ENCODE data around the gene TOP1. TPM values are rescaled to one million over a fixed set of nuclear protein-coding genes. Genes with fewer than 3 reads are reported as not detected.
"Not testable (repeated sequence)": the region's sequence is repeated elsewhere in the genome, so short reads cannot be mapped to it uniquely, and the experiment has no call there.

The TOP1 gene
- total RNA-seq, 3 donors from 2014 or later = 117 to 131 (median 121) TPM

GRCh38 chr20:41095110-41095969 is 66.7 kb downstream of the TOP1 start:
- Mint-ChIP-seq H3K27me3 (ENCODE audit: low read depth) (no peaks in the 10 kb centered on the region), H3K4me3 (no peak overlapping the region), H3K9me3 (no peaks in the 10 kb centered on the region), H3K36me3 (ENCODE audit: insufficient read depth) (peaks cover 45% of the 10 kb centered on the region), H3K4me1 (ENCODE audit: low read depth) (peaks cover 6% of the 10 kb centered on the region)
- peak; percentile 50 for DNase-seq
- ATAC-seq = peak in 1 of 2 donors; percentile 61

- no peak for ATAC-seq
- no peak overlapping the region for H3K4me3 Mint-ChIP-seq
- H3K27me3 Mint-ChIP-seq (ENCODE audit: low read depth) = no peaks in the 10 kb centered on the region
- peaks cover 51% of the 10 kb centered on the region for H3K36me3 Mint-ChIP-seq (ENCODE audit: insufficient read depth)
- DNase-seq = no peak
- H3K9me3 Mint-ChIP-seq = no peaks in the 10 kb centered on the region
- peaks cover 6% of the 10 kb centered on the region for H3K4me1 Mint-ChIP-seq (ENCODE audit: low read depth)
These were observed 70.2 kb downstream of the TOP1 start for GRCh38 chr20:41098703-41099250.

- no peaks in the 10 kb centered on the region for H3K9me3 Mint-ChIP-seq
- H3K4me1 Mint-ChIP-seq (ENCODE audit: low read depth) = peaks cover 4% of the 10 kb centered on the region
- no peak overlapping the region for H3K4me3 Mint-ChIP-seq
- H3K27me3 Mint-ChIP-seq (ENCODE audit: low read depth) = no peaks in the 10 kb centered on the region
- H3K36me3 Mint-ChIP-seq (ENCODE audit: insufficient read depth) = peaks cover 59% of the 10 kb centered on the region
- ATAC-seq (no peak), DNase-seq (no peak)
These were observed 71.4 kb downstream of the TOP1 start for GRCh38 chr20:41100001-41100480.

GRCh38 chr20:41101660-41102059 is 73.0 kb downstream of the TOP1 start:
- Mint-ChIP-seq H3K27me3 (ENCODE audit: low read depth) (no peaks in the 10 kb centered on the region), H3K9me3 (no peaks in the 10 kb centered on the region), H3K36me3 (ENCODE audit: insufficient read depth) (peaks cover 57% of the 10 kb centered on the region), H3K4me1 (ENCODE audit: low read depth) (no peaks in the 10 kb centered on the region), H3K4me3 (no peak overlapping the region)
- ATAC-seq (no peak), DNase-seq (no peak)

- Mint-ChIP-seq H3K9me3 (no peaks in the 10 kb centered on the region), H3K4me3 (no peak overlapping the region), H3K4me1 (ENCODE audit: low read depth) (no peaks in the 10 kb centered on the region), H3K27me3 (ENCODE audit: low read depth) (no peaks in the 10 kb centered on the region), H3K36me3 (ENCODE audit: insufficient read depth) (peaks cover 40% of the 10 kb centered on the region)
- no peak for DNase-seq
- no peak for ATAC-seq
These were observed 79.9 kb downstream of the TOP1 start for GRCh38 chr20:41108531-41108930.

GRCh38 chr20:41110012-41110411 is 81.4 kb downstream of the TOP1 start:
- peaks cover 34% of the 10 kb centered on the region for H3K36me3 Mint-ChIP-seq (ENCODE audit: insufficient read depth)
- H3K27me3 Mint-ChIP-seq (ENCODE audit: low read depth) = no peaks in the 10 kb centered on the region
- DNase-seq = no peak
- no peak for ATAC-seq
- H3K4me3 Mint-ChIP-seq = no peak overlapping the region
- H3K4me1 Mint-ChIP-seq (ENCODE audit: low read depth) = no peaks in the 10 kb centered on the region
- no peaks in the 10 kb centered on the region for H3K9me3 Mint-ChIP-seq

- ATAC-seq (no peak), DNase-seq (no peak)
- Mint-ChIP-seq H3K4me3 (no peak overlapping the region), H3K36me3 (ENCODE audit: insufficient read depth) (peaks cover 41% of the 10 kb centered on the region), H3K4me1 (ENCODE audit: low read depth) (no peaks in the 10 kb centered on the region), H3K9me3 (no peaks in the 10 kb centered on the region), H3K27me3 (ENCODE audit: low read depth) (no peaks in the 10 kb centered on the region)
These were observed 82.4 kb downstream of the TOP1 start for GRCh38 chr20:41110930-41111577.

GRCh38 chr20:41111578-41111951 is 82.9 kb downstream of the TOP1 start:
- no peak for ATAC-seq
- no peak overlapping the region for H3K4me3 Mint-ChIP-seq
- H3K4me1 Mint-ChIP-seq (ENCODE audit: low read depth) = no peaks in the 10 kb centered on the region
- no peaks in the 10 kb centered on the region for H3K9me3 Mint-ChIP-seq
- peaks cover 43% of the 10 kb centered on the region for H3K36me3 Mint-ChIP-seq (ENCODE audit: insufficient read depth)
- DNase-seq = no peak
- H3K27me3 Mint-ChIP-seq (ENCODE audit: low read depth) = no peaks in the 10 kb centered on the region

- Mint-ChIP-seq H3K9me3 (no peaks in the 10 kb centered on the region), H3K4me3 (no peak overlapping the region), H3K36me3 (ENCODE audit: insufficient read depth) (peaks cover 43% of the 10 kb centered on the region), H3K27me3 (ENCODE audit: low read depth) (no peaks in the 10 kb centered on the region), H3K4me1 (ENCODE audit: low read depth) (peaks cover 3% of the 10 kb centered on the region)
- DNase-seq = no peak
- ATAC-seq = no peak
These were observed 87.8 kb downstream of the TOP1 start for GRCh38 chr20:41116282-41116956.

- H3K4me1 Mint-ChIP-seq (ENCODE audit: low read depth); H3K9me3 Mint-ChIP-seq; H3K27me3 Mint-ChIP-seq (ENCODE audit: low read depth); H3K4me3 Mint-ChIP-seq; ATAC-seq; DNase-seq: not testable (repeated sequence)
- H3K36me3 Mint-ChIP-seq (ENCODE audit: insufficient read depth) = peaks cover 53% of the 10 kb centered on the region
These were observed 89.5 kb downstream of the TOP1 start for GRCh38 chr20:41118159-41118558.

GRCh38 chr20:41118632-41119031 is 90.0 kb downstream of the TOP1 start:
- Mint-ChIP-seq H3K4me1 (ENCODE audit: low read depth) (peaks cover 5% of the 10 kb centered on the region), H3K4me3 (no peak overlapping the region), H3K9me3 (no peaks in the 10 kb centered on the region), H3K36me3 (ENCODE audit: insufficient read depth) (peaks cover 53% of the 10 kb centered on the region), H3K27me3 (ENCODE audit: low read depth) (no peaks in the 10 kb centered on the region)
- DNase-seq (no peak), ATAC-seq (no peak)

- H3K36me3 Mint-ChIP-seq (ENCODE audit: insufficient read depth) = peaks cover 50% of the 10 kb centered on the region
- H3K27me3 Mint-ChIP-seq (ENCODE audit: low read depth) = no peaks in the 10 kb centered on the region
- no peaks in the 10 kb centered on the region for H3K9me3 Mint-ChIP-seq
- ATAC-seq = no peak
- H3K4me3 Mint-ChIP-seq = no peak overlapping the region
- no peak for DNase-seq
- peaks cover 5% of the 10 kb centered on the region for H3K4me1 Mint-ChIP-seq (ENCODE audit: low read depth)
These were observed 91.3 kb downstream of the TOP1 start for GRCh38 chr20:41119614-41120561.

- H3K27me3 Mint-ChIP-seq (ENCODE audit: low read depth) = no peaks in the 10 kb centered on the region
- H3K4me1 Mint-ChIP-seq (ENCODE audit: low read depth) = peaks cover 5% of the 10 kb centered on the region
- H3K4me3 Mint-ChIP-seq = no peak overlapping the region
- DNase-seq = no peak
- no peak for ATAC-seq
- no peaks in the 10 kb centered on the region for H3K9me3 Mint-ChIP-seq
- H3K36me3 Mint-ChIP-seq (ENCODE audit: insufficient read depth) = peaks cover 50% of the 10 kb centered on the region
These were observed 92.8 kb downstream of the TOP1 start for GRCh38 chr20:41121399-41121798.

Measured in activated T-cell treated with anti-CD3 and anti-CD28 coated beads, Interleukin-2, amount 50 U/mL, for 4 hours (primary cell).